Right ventricle myocardium superior (tissue), 1 donor: ENCODE results near the gene CBY1. TPM values are rescaled to one million over a fixed set of nuclear protein-coding genes. Genes with fewer than 3 reads are reported as not detected.

Experiments used
- ATAC-seq: fragments of 200-7000 bp; cut with Tn5 transposase; one replicate; pipeline ENCODE4 v1.9.1; 2020; ENCODE audit warnings: mild to moderate bottlenecking; ENCODE audit not compliant: poor library complexity
- DNase-seq: peaks from one replicate; pipeline ENCODE4 v3.0.0-alpha.2; 2020
- intact Hi-C: fragments of 100-400 bp; cut with DNase I; formaldehyde crosslinking; loops from one replicate; pipeline ENCODE4 v1.11.2; 2022
- total RNA-seq: library from RNA; stranded (reverse); fragmentation: NEBNext Ultra II Directional; extraction: Animal tissue kit (Norgen Biotek cat#: 25700); gene quantifications from one replicate; pipeline ENCODE4 v1.2.1, GENCODE V29; 2021
- donor health status: DM: no; HTN: yes; CAD: no; lungs with severe emphysema.

CBY1 gene
- total RNA-seq, 1 donor from 2014 or later = 38.3 TPM

DNA sequence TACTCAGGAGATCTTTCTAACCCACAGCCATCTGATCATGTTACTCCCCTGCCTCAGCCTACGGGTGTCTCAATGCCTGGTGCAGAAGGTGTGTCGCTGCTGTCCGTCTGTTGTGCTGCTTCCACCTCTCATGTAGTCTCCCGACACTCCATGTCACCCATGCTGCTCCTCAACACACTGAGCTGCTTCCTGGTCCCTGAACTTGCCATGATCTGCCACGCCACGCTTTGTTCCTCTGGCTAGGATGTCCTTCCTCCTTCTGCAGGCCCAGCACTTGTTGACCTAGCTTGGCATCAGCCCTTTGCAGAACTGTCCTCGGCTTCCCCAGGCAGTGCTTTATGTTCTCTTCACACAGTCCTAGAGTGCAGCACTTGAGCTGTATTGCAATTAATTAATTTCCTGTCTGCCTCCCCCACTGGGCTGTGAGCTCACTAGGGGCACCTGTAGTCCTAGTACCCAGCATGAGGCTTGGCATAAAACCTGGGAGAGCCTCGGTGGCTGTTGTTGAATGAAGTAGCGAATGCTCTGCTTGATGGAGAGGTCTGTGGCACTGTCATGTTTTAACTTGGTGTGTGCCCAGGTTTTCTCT, 58.8 kb downstream of the CBY1 start:
- DNase-seq = no peak
- ATAC-seq = peak; percentile 27
- intact Hi-C loops = no loop called here

DNA sequence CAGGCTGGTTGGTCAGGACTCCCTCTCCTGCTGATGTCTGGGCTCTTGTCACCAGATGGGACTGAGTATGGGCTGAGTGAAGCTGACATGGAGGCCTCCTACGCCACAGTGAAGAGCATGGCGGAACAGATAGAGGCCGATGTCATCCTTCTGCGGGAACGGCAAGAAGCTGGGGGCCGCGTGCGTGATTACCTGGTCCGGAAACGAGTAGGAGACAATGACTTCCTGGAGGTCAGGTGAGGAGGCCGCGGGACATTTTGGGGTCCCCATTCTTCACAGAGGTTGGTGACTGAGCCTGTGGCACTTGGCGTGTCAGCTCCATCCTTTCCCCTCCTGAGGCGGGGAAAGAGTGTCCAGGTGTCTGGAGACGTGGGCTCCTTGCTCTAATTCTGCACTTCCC, 59.4 kb downstream of the CBY1 start:
- ATAC-seq (no peak), DNase-seq (no peak)
- intact Hi-C loops = no loop called here

DNA sequence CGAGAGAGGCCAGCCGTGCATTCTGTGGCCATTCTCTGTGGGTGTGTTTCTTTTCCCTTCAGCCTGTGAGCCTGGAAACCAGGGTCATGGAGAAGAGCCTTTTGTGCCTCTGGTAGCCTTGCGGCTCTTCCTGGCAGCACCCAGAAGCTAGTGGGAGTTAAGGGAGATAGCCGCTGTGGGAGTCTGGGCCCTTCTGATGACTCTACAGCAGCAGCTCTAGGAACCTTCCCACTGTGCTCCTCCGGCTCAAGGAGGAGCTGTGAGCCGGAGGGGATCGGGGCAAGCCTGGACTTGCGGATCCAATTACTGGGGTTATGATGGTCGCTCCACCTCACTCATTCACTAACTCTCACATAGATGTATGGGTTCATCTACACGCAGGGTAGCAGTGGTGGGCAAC, 59.8 kb downstream of the CBY1 start:
- no peak for DNase-seq
- intact Hi-C loops = no loop called here
- no peak for ATAC-seq

DNA sequence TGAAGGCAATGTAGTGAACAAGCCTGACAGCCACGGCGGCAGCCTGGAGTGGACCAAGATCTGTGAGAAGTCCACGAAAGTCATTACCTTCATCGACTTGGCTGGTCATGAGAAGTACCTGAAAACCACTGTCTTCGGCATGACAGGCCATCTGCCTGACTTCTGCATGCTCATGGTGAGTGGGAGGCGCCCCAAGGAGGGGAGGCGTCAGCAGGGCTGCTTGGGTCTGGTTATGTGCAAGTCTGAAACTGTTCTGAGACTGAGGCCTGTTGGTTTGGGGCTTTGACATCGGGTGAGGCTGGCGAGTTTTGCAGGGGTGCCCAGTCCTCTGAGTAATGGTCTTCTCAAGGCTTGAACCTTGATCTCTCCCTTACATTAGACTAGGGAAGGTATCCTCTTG, 60.4 kb downstream of the CBY1 start:
- DNase-seq (no peak), ATAC-seq (no peak)
- intact Hi-C loops = no loop called here

DNA sequence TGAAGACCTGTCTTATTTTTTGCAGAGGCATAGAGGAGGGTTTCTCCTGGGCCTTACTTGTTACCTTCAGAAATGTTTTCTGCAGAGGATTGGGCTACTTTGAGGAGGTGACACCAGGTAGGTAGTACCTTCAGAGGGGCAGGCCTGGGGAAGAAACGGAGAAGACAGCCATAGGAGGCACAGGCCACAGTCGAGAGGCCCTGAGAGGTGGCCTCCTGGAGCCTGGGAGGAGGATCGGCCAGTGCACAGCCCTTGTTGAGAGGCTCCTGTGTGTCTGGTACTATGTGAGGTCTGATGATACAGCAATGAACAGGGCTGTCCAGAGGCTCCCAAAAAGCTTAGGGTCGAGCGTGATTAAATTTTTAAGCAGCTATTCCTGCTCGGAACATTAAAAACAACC, 60.8 kb downstream of the CBY1 start:
- DNase-seq = no peak
- ATAC-seq = no peak
- intact Hi-C loops = no loop called here

DNA sequence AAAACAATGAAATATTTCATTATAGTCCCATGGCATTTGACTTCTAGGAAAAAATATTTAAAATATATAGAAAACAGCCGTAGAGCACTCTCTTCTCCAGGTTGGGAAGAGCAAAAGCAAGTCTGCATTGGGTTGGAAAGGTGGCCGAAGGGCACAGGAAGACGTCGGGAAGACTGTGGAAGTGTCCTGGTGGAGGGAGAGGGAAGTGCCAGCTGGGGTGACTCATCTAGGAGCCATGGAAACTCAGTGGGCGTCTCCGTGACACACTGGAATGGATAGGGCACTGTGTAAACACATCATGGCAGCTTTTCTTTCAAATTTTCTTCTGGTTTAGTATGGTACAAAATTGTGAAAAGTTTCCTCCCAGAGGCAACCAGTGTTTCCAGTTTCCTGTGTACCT, 62.0 kb downstream of the CBY1 start:
- intact Hi-C loops = no loop called here
- DNase-seq = no peak
- ATAC-seq = peak; percentile 75

DNA sequence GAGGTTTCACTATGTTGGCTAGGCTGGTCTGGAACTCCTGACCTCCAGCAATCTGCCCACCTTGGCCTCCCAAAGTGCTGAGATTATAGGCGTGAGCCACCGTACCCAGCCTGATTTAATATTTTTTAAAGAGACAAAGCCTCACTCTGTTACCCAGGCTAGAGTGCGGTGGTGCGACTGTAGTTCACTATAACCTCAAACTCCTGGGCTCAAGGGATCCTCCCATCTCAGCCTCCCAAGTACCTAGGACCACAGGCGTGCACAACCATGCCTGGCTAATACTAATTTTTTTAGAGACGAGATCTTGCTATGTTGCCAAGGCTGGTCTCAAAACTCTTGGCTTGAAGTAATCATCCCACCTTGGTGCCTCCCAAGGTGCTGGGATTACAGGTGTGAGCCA, 62.8 kb downstream of the CBY1 start:
- intact Hi-C loops = no loop called here
- DNase-seq (no peak), ATAC-seq (no peak)

DNA sequence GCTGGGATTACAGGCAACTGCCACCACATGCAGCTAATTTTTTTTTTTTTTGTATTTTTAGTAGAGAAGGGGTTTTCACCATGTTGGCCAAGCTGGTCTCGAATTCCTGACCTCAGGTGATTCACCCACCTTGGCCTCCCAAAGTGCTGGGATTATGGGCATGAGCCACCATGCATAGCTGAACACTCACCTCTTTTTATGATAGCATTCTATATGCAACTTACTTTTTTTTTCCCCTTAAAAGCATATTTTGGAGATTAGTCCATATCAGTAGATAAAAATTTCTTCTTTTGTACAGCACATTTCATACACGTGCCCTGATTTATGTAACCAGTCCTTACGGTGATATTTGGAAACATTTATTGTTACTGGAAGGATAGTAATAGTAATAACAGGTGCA, 63.9 kb downstream of the CBY1 start:
- no peak for DNase-seq
- ATAC-seq = no peak
- intact Hi-C loops = no loop called here

DNA sequence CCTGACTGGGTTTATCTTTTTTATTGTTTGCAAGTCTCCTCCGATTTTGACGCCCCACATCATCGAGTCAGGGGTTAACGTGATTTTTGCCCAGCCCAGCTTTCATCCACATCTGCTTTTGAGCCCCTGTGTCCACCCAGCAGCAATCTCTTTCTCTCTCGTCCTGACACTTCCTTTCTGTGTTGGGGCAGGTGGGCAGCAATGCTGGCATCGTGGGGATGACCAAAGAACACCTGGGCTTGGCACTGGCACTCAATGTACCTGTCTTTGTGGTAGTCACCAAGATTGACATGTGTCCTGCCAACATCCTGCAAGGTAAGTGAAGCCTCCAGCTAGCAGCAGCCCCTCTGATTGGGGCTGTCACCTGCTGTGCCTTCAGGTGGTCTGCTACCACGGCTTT, 65.1 kb downstream of the CBY1 start:
- DNase-seq = no peak
- no peak for ATAC-seq
- intact Hi-C loops = no loop called here

Other genes with a start within 250 kb of the CBY1 start
- gene KCNJ4, start 201.4 kb upstream of the CBY1 start, total RNA-seq = 16.6 TPM
- 3.1 TPM for gene KDELR3, start 188.5 kb upstream of the CBY1 start, total RNA-seq
- 193 TPM for gene DDX17, start 150.3 kb upstream of the CBY1 start, total RNA-seq
- gene DMC1, start 86.5 kb upstream of the CBY1 start, total RNA-seq = 0.56 TPM
- 0.43 TPM for gene FAM227A, start 246 bp upstream of the CBY1 start, total RNA-seq
- 60.9 TPM for gene TOMM22, start 25.3 kb downstream of the CBY1 start, total RNA-seq
- 17.2 TPM for gene JOSD1, start 44.3 kb downstream of the CBY1 start, total RNA-seq
- gene GTPBP1, start 49.3 kb downstream of the CBY1 start, total RNA-seq = 30.6 TPM
- gene SUN2, start 99.4 kb downstream of the CBY1 start, total RNA-seq = 117 TPM
- gene DNAL4, start 137.5 kb downstream of the CBY1 start, total RNA-seq = 12.2 TPM
- gene NPTXR, start 187.4 kb downstream of the CBY1 start, total RNA-seq = 16.8 TPM
- gene CBX6, start 215.6 kb downstream of the CBY1 start, total RNA-seq = 36.1 TPM